ENCODE data around the gene MBOAT1.

Gene MBOAT1

DNA sequence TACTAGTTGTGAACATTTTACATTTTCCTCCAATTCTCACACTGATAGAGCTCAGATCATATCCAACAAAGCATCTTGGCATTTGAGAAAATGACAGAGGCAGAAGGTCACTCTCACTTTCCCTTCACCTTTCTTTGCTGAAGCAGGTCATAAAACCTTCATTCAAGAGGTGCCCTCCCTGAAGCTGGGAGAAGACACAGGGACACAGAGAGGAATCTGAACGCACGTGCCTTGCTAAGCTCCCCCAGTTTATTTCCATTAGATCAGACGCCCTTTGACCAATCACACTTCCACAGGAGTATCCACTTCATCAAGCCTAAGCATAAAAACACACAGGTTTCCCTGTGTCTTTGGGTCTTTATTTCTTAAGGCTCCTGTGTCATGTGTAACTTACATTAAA lies 9.2 kb upstream of the MBOAT1 start:
- TF ChIP-seq, protein P1, sequence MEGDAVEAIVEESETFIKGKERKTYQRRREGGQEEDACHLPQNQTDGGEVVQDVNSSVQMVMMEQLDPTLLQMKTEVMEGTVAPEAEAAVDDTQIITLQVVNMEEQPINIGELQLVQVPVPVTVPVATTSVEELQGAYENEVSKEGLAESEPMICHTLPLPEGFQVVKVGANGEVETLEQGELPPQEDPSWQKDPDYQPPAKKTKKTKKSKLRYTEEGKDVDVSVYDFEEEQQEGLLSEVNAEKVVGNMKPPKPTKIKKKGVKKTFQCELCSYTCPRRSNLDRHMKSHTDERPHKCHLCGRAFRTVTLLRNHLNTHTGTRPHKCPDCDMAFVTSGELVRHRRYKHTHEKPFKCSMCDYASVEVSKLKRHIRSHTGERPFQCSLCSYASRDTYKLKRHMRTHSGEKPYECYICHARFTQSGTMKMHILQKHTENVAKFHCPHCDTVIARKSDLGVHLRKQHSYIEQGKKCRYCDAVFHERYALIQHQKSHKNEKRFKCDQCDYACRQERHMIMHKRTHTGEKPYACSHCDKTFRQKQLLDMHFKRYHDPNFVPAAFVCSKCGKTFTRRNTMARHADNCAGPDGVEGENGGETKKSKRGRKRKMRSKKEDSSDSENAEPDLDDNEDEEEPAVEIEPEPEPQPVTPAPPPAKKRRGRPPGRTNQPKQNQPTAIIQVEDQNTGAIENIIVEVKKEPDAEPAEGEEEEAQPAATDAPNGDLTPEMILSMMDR (IDR thresholded peaks at IDR 0.05), result no peak
- Histone ChIP-seq H3K4me1 (peaks cover 0 to 11% (median 1%) of the 10 kb centered on the region in 4 donors), H3K27me3 (no peaks in the 10 kb centered on the region), H3K9me3 (no peaks in the 10 kb centered on the region), H3K36me3 (no peaks in the 10 kb centered on the region), H3K4me3 (no peak overlapping the region), H3K27ac (no peak overlapping the region)
- intact Hi-C loops (cut with DNase I; ENCODE audit: low total_unique reads), result no loop called here
- no peak for DNase-seq

DNA sequence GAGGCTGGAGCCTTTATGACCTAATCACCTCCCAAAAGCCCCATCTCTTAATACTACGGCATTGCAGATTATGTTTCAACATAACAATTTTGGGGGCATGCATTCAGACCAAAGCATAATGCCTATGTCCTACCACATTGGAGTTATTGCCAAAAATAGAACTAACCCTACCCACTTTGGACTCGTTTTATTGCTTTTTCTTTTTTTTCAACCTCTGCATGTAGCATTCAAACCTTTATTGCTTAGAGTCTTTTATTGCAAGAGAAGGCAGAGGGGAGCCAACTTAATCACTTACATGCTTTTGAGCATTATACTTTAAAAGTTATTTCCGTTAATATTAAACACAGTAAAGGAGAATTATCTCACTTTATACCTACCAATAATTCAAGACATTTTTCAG lies 8.1 kb upstream of the MBOAT1 start:
- DNase-seq, result no peak
- TF ChIP-seq, protein P1 (IDR thresholded peaks at IDR 0.05), result no peak
- intact Hi-C loops (cut with DNase I; ENCODE audit: low total_unique reads), result no loop called here

DNA sequence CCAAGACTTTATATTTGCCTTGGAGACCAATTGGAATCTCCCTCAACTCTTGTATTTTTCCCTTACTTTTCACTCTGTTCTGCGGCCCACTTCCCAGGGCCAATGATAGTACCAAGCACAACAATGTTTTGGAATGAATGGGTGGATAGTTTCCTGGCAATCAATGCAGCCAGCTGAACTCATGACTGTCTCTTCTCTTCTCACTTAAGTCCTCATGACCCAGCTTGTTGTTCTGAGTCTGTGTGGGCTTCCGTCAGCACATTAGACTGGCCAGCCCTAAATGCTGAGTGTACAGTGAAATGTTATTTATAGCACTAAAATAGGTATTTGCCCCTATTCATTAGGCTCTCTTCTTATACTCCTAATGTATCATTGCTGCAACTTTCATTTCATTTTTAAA lies 5.6 kb upstream of the MBOAT1 start:
- TF ChIP-seq, protein P1 (IDR thresholded peaks at IDR 0.05), result no peak
- no peak overlapping the region for H3K27ac ChIP-seq
- no peaks in the 10 kb centered on the region for H3K9me3 ChIP-seq
- DNase-seq, result peak in 1 of 2 donors; percentile 38
- H3K4me1 ChIP-seq, result peaks cover 0 to 20% (median 8%) of the 10 kb centered on the region in 4 donors
- H3K27me3 ChIP-seq, result no peaks in the 10 kb centered on the region
- intact Hi-C loops (cut with DNase I; ENCODE audit: low total_unique reads), result loop anchor here (10.0 kb wide), 2 partner anchors 187 to 317 kb away; partner anchors contain the start of genes CDKAL1 and E2F3
- no peak overlapping the region for H3K4me3 ChIP-seq
- H3K36me3 ChIP-seq, result no peaks in the 10 kb centered on the region

More for the DNA sequence above, 8.1 kb upstream of the MBOAT1 start:
- Histone ChIP-seq H3K36me3 (no peaks in the 10 kb centered on the region), H3K27ac (no peak overlapping the region), H3K9me3 (no peaks in the 10 kb centered on the region), H3K27me3 (no peaks in the 10 kb centered on the region), H3K4me3 (no peak overlapping the region), H3K4me1 (peaks cover 0 to 11% (median 1%) of the 10 kb centered on the region in 4 donors)

DNA sequence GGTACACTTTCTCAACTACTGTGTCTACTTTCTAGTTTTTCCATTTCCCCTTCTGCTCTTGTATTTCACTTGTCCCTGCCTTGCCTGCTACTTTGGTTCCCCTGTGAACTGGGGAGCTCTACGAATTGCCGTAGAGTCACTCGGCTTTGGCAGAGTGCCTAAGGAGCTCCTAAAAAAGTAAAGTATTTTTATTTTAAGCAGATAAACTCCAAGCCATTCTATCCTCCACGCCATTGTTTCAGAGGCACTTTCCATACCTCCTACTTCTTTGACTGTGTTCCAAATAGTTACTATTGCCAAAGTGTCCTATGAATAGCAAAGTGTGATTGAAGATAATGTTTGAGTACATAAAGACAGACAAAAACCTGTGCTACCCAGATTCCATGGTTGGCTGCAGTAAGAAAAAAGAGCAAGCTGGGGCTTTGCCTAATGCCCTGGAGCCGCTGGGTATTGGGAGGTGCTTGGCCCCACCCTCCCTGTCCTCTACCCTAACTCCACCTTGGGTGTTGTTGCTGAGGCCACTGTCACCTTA lies 5.1 kb upstream of the MBOAT1 start:
- intact Hi-C loops (cut with DNase I; ENCODE audit: low total_unique reads), result loop anchor here (10.0 kb wide), 2 partner anchors 187 to 317 kb away; partner anchors contain the start of genes CDKAL1 and E2F3
- Histone ChIP-seq H3K9me3 (no peaks in the 10 kb centered on the region), H3K27ac (no peak overlapping the region), H3K4me1 (peaks cover 0 to 21% (median 8%) of the 10 kb centered on the region in 4 donors), H3K4me3 (no peak overlapping the region), H3K36me3 (no peaks in the 10 kb centered on the region), H3K27me3 (no peaks in the 10 kb centered on the region)
- DNase-seq, result no peak
- TF ChIP-seq, protein P1 (IDR thresholded peaks at IDR 0.05), result no peak

DNA sequence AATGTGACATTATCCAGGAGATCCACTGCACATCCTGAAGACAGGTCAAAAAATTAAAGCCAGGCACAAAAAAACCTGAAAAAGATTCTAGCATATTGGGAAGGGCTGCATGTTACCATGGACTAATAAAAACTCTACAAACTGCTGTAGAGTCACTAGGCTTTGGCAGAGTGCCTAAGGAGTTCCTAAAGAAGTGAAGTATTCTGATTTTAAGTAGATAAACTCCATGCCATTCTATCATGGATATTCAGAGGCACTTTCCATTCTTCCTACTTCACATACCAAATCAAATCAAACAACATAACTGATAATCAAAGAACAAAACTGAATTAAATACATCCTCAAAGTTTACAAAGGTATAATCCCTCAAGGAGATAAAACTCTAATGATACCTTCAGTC lies 3.0 kb upstream of the MBOAT1 start:
- intact Hi-C loops (cut with DNase I; ENCODE audit: low total_unique reads), result loop anchor here (10.0 kb wide), 2 partner anchors 189 to 319 kb away; partner anchors contain the start of genes CDKAL1 and E2F3
- DNase-seq, result no peak
- Histone ChIP-seq H3K9me3 (no peaks in the 10 kb centered on the region), H3K4me3 (no peak overlapping the region), H3K27ac (no peak overlapping the region), H3K27me3 (no peaks in the 10 kb centered on the region), H3K4me1 (peaks cover 0 to 34% (median 16%) of the 10 kb centered on the region in 4 donors), H3K36me3 (no peaks in the 10 kb centered on the region)
- TF ChIP-seq, protein P1 (IDR thresholded peaks at IDR 0.05), result no peak

Data from tibial artery (tissue), 4 donors.